Omental fat pad (tissue), 4 donors: Measurements from ENCODE around the gene CSNK1A1. TPM values are rescaled to one million over a fixed set of nuclear protein-coding genes. Genes with fewer than 3 reads are reported as not detected.

Experiments
- ATAC-seq: fragments of 150-250 bp; one replicate; pipeline ENCODE4 v1.9.1; 2016; ENCODE audit warnings: mild to moderate bottlenecking, moderate library complexity; ENCODE audit not compliant: low FRiP score
- DNase-seq: peaks from one replicate; pipeline ENCODE4 v3.0.0-alpha.2; 2019; ENCODE audit warnings: low spot score
- total RNA-seq, 4 donors: library from RNA; depleted of rRNA; stranded (reverse); fragments of >200 nt; gene quantifications; one replicate each; pipeline ENCODE4 v1.1.0, GENCODE V29; 2016
- TF ChIP-seq, protein P1 (sequence below), 3 donors: fragments of 450-650 bp; IDR thresholded peaks; one replicate each; pipeline ENCODE4 v1.5.1; 2016 to 2017; ENCODE audit warnings: antibody characterized with exemption in 3 of 3, mild to moderate bottlenecking in 3 of 3, moderate library complexity in 2 of 3

CSNK1A1 gene
- total RNA-seq, 4 donors from 2014 or later: 181 to 292 (median 209) TPM

DNA sequence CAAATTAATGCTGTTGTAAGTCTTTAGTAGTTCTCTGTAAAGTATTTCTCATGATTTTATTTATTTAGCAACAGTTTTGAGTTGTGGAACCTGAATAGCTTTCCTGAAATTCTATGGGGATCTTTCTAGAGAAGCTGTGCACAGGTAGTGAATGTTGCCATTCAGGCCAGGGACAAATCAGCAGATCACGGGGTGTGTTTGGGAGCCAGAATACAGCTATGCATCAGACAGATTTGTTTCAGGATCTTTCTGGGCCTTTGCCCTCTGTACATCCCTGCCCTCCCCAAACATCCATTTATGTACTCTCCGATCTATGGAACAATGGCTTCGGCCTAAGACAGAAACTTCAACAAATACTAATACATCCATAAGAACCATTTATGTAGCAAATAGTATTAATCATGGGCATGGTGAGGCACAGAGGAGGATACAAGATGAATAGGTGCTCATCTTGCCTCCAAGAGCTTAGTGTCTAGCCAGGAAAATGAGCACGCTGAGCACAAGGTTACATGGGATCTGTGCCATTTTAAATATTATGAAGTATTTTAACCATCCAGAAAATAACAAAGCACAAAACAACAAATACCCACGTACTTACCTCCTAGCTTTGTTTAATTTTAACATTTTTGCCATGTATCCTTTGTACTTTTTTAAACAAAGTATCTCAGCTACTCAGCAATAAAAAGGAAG is 43.1 kb upstream of the CSNK1A1 start:
- TF ChIP-seq, protein P1, sequence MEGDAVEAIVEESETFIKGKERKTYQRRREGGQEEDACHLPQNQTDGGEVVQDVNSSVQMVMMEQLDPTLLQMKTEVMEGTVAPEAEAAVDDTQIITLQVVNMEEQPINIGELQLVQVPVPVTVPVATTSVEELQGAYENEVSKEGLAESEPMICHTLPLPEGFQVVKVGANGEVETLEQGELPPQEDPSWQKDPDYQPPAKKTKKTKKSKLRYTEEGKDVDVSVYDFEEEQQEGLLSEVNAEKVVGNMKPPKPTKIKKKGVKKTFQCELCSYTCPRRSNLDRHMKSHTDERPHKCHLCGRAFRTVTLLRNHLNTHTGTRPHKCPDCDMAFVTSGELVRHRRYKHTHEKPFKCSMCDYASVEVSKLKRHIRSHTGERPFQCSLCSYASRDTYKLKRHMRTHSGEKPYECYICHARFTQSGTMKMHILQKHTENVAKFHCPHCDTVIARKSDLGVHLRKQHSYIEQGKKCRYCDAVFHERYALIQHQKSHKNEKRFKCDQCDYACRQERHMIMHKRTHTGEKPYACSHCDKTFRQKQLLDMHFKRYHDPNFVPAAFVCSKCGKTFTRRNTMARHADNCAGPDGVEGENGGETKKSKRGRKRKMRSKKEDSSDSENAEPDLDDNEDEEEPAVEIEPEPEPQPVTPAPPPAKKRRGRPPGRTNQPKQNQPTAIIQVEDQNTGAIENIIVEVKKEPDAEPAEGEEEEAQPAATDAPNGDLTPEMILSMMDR (IDR thresholded peaks at IDR 0.05): no peak
- DNase-seq (no peak), ATAC-seq (no peak)

DNA sequence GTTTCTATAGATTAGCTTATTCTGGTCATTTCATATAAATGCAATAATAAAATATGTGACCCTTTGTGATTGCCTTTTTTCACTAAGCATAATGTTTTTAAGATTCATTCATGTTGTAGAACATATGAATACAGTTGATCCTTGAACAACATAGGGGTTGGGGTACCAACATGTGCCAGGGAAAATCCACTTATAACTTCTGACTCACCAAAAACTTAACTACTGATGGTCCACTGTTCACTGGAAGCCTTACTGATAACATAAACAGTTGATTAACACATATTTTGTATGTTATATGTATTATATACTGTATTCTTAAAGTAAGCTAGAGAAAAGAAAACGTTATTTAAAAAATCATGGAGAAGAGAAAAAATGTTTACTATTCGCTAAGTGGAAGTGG is 42.1 kb upstream of the CSNK1A1 start:
- DNase-seq: no peak

DNA sequence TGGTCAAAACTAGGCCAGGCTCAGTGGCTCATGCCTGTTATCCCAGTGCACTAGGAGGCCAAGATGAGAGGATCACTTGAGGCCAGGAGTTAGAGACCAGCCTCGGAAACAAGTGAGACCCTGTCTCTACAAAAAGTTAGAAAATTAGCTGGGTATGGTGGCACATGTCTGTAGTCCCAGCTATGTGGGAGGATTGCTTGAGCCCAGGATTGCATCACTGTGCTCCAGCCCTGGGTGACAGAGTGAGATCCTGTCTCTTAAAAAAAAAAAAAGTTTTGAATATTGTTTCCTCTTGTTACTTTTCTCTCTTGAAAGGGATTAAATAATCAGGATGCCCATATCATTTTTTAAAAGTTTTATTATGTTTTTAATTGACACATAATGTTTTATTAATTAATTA is 37.7 kb upstream of the CSNK1A1 start:
- DNase-seq (no peak), ATAC-seq (no peak)
- TF ChIP-seq, protein P1 (IDR thresholded peaks at IDR 0.05): no peak

More for the DNA sequence above, 42.1 kb upstream of the CSNK1A1 start:
- no peak for ATAC-seq
- TF ChIP-seq, protein P1 (IDR thresholded peaks at IDR 0.05): no peak

DNA sequence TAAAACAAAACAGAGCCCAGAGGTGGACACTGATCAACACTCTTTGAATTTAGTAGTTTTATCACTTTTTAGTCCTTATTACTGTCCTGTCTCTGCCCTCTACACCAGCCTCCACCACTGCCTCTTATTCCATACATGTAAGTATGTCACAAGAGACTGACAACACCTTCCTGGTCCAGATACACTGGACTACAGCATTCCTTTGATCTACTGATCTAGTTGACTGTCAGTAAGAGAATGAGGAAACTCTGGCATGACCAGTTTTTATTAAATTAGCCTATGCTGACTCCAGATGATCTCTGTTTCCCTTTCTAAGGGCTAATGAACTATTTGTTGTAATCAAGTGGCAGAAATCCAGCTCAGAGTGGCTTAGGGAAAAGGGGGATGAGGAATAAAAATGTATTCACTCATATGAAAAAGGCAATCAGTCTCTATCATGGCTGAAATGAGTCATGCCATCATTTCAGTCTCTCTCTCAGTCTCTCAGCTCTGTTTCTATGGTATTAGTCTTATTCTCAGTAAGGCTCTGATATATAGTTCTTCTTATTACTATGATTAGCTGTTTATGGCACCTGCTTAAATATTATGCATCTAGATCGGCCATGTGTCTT is 35.6 kb upstream of the CSNK1A1 start:
- TF ChIP-seq, protein P1 (IDR thresholded peaks at IDR 0.05): no peak
- peak; percentile 48 for ATAC-seq
- no peak for DNase-seq

DNA sequence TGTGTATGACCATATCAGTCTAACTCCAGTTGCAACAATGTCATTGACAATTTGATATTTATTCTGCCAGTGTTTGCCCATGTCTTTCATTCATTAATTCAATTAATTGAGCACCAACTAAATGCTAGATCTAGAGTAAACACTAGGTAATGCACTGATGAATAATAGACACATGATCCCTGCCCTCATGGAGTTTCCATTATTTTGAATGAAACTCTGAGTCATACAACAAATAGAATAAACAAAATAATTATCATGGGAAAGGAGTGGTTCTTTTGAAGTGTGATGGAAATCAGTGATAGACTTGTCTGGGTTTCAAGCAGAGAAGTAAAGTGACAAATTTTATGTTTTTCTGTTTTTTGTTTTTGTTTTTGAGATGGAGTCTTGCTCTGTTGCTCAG is 34.7 kb upstream of the CSNK1A1 start:
- TF ChIP-seq, protein P1 (IDR thresholded peaks at IDR 0.05): no peak
- ATAC-seq: no peak
- DNase-seq: no peak

DNA sequence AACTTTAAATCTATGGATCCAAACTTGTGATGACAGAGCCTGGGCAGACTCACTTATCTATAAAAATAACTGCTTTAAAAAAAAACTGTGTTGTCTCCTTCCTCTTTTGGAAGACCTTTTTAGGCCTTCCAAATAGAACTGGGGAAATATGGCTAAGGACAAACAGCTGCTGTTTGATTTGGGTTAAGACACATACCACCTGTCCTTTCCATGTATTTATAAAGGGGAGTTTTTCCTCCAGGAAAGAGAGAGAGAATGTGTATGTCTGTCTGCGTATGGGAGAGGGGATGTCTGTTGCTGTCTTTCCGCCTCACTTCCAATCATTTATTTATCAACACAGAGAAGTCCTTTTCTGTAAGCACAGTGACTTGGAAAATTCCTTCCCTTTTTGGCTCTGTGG is 32.9 kb upstream of the CSNK1A1 start:
- no peak for DNase-seq
- no peak for ATAC-seq
- TF ChIP-seq, protein P1 (IDR thresholded peaks at IDR 0.05): no peak

DNA sequence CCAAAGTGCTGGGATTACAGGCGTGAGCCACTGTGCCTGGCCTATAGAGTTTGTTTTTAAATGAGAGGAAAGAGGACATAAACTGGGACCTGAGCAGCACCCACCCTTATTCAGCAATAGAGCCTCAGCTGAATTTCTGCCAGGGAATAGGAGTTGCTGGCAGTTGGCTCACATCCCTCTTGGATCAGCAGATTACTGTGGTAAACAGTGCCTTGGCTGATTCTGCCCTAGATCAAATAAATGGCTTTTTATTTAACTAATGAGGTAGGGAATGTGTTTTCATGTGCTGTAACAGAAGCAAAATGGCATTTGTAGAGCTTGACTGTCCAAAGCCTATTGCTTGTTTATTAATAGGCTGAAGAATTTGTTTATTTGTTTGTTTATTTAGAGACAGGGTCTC is 32.2 kb upstream of the CSNK1A1 start:
- TF ChIP-seq, protein P1 (IDR thresholded peaks at IDR 0.05): no peak
- DNase-seq: no peak
- no peak for ATAC-seq
